Thoracic aorta (tissue), 2 donors: ENCODE measurements around the gene EIF1. TPM values are rescaled to one million over a fixed set of nuclear protein-coding genes. Genes with fewer than 3 reads are reported as not detected.

ENCODE experiments used
- ATAC-seq: fragments of 150-250 bp; one replicate; pipeline ENCODE4 v1.8.0; 2017; ENCODE audit warnings: low read depth; ENCODE audit not compliant: insufficient number of reproducible peaks, low FRiP score
- DNase-seq: peaks from one replicate; pipeline ENCODE4 v3.0.0-alpha.2; 2020; ENCODE audit warnings: low spot score
- H3K27ac ChIP-seq, 2 donors: fragments of 200-600 bp; sonication (generic); 1 replicate in 1 of 2; 2 replicates in 1 of 2; pipeline ENCODE4 v1.5.1; 2016; ENCODE audit warnings: mild to moderate bottlenecking in 2 of 2, moderate library complexity in 2 of 2
- H3K27me3 ChIP-seq: fragments of 200-600 bp; sonication (generic); replicated peaks from 2 replicates; pipeline ENCODE4 v1.6.0; 2016; ENCODE audit warnings: mild to moderate bottlenecking; ENCODE audit not compliant: insufficient read depth
- H3K36me3 ChIP-seq: fragments of 200-600 bp; sonication (generic); one replicate; pipeline ENCODE4 v1.5.1; 2016
- H3K4me1 ChIP-seq, 2 donors: fragments of 200-600 bp; sonication (generic); 1 replicate in 1 of 2; 2 replicates in 1 of 2; pipeline versions ENCODE4 v1.5.1 to v1.6.0; 2016; ENCODE audit warnings: low read depth in 2 of 2, mild to moderate bottlenecking in 1 of 2; ENCODE audit not compliant: control insufficient read depth in 1 of 2
- H3K4me3 ChIP-seq: fragments of 200-600 bp; sonication (generic); 2 replicates; pipeline ENCODE4 v1.5.1; 2016; ENCODE audit warnings: mild to moderate bottlenecking
- H3K9me3 ChIP-seq: fragments of 200-600 bp; sonication (generic); 2 replicates; pipeline ENCODE4 v1.5.1; 2016
- CTCF ChIP-seq: fragments of 200-600 bp; sonication (generic); IDR thresholded peaks from one replicate; pipeline ENCODE4 v1.5.1; 2019; ENCODE audit warnings: antibody characterized with exemption
- total RNA-seq, 2 donors: library from RNA; depleted of rRNA; stranded (reverse); fragments of >200 nt; gene quantifications; one replicate each; pipeline versions ENCODE4 v1.1.0 to v1.2.3, GENCODE V29; 2016

The EIF1 gene
- total RNA-seq, 2 donors from 2014 or later: 167 to 318 TPM

GRCh38 chr17:41678411-41678906, 10.2 kb upstream of the EIF1 start:
- no peak for TF ChIP-seq CTCF
- H3K27me3 ChIP-seq: no peaks in the 10 kb centered on the region
- H3K36me3 ChIP-seq: no peaks in the 10 kb centered on the region
- DNase-seq (no peak), ATAC-seq (no peak)
- no peaks in the 10 kb centered on the region for H3K4me1 ChIP-seq
- peak overlapping the region; percentile 49 for H3K4me3 ChIP-seq
- H3K9me3 ChIP-seq: no peaks in the 10 kb centered on the region
- peak overlapping the region in 1 of 2 donors; percentile 3 for H3K27ac ChIP-seq

- Histone ChIP-seq H3K9me3 (no peaks in the 10 kb centered on the region), H3K4me3 (peak overlapping the region; percentile 49), H3K4me1 (no peaks in the 10 kb centered on the region), H3K27me3 (no peaks in the 10 kb centered on the region), H3K27ac (peak overlapping the region in 1 of 2 donors; percentile 17), H3K36me3 (no peaks in the 10 kb centered on the region)
- DNase-seq (no peak), ATAC-seq (peak; percentile 41)
- TF ChIP-seq CTCF: no peak
Observed at GRCh38 chr17:41678907-41679739, 9.6 kb upstream of the EIF1 start.

- DNase-seq (no peak), ATAC-seq (no peak)
- Histone ChIP-seq H3K36me3 (no peaks in the 10 kb centered on the region), H3K4me3 (no peak overlapping the region), H3K27me3 (no peaks in the 10 kb centered on the region), H3K9me3 (no peaks in the 10 kb centered on the region), H3K27ac (peak overlapping the region in 1 of 2 donors; percentile 17), H3K4me1 (no peaks in the 10 kb centered on the region)
- no peak for TF ChIP-seq CTCF
Observed at GRCh38 chr17:41679740-41680425, 8.8 kb upstream of the EIF1 start.

GRCh38 chr17:41680426-41681040, 8.2 kb upstream of the EIF1 start:
- DNase-seq: no peak
- H3K4me1 ChIP-seq: no peaks in the 10 kb centered on the region
- H3K36me3 ChIP-seq: no peaks in the 10 kb centered on the region
- no peak overlapping the region for H3K4me3 ChIP-seq
- no peak for ATAC-seq
- TF ChIP-seq CTCF: no peak
- no peaks in the 10 kb centered on the region for H3K27me3 ChIP-seq
- no peaks in the 10 kb centered on the region for H3K9me3 ChIP-seq
- no peak overlapping the region for H3K27ac ChIP-seq

- no peak for DNase-seq
- TF ChIP-seq CTCF: no peak
- no peaks in the 10 kb centered on the region for H3K36me3 ChIP-seq
- H3K9me3 ChIP-seq: no peaks in the 10 kb centered on the region
- no peak overlapping the region for H3K27ac ChIP-seq
- no peaks in the 10 kb centered on the region for H3K27me3 ChIP-seq
- ATAC-seq: no peak
- no peaks in the 10 kb centered on the region for H3K4me1 ChIP-seq
- H3K4me3 ChIP-seq: no peak overlapping the region
Observed at GRCh38 chr17:41681776-41682175, 6.9 kb upstream of the EIF1 start.
